ENCODE data around the gene NUFIP1. TPM values are rescaled to one million over a fixed set of nuclear protein-coding genes. Genes with fewer than 3 reads are reported as not detected.
"Not testable (repeated sequence)": the region's sequence is repeated elsewhere in the genome, so short reads cannot be mapped to it uniquely, and the experiment has no call there.

Gene NUFIP1
- 4.3 TPM for total RNA-seq
- polyA plus RNA-seq (ENCODE audit: insufficient read depth in 1 of 8, insufficient read length in 8 of 8, low replicate concordance in 1 of 8) = 1 to 10 TPM; 6.3 to 9.2 (median 7.5) TPM
- long read RNA-seq, donor 1 = 0 reads
- long read RNA-seq, donor 2 = 0 reads
- long read RNA-seq, donor 3 = 0 reads
- long read RNA-seq, donor 4, partial matches to known transcripts = 0 of 1 reads
- long read RNA-seq, donor 4, other reads (novel, unspliced or antisense) = 0 of 1 reads
- long read RNA-seq, donor 5, partial matches to known transcripts = 0 of 3 reads
- long read RNA-seq, donor 5, other reads (novel, unspliced or antisense) = 0 of 3 reads
- long read RNA-seq, donor 6, partial matches to known transcripts = 0 of 1 reads
- long read RNA-seq, donor 6, other reads (novel, unspliced or antisense) = 0 of 1 reads
- long read RNA-seq, donor 7, partial matches to known transcripts = 0 of 1 reads
- long read RNA-seq, donor 7, other reads (novel, unspliced or antisense) = 0 of 1 reads
- long read RNA-seq, donor 8, partial matches to known transcripts = 0 of 3 reads
- long read RNA-seq, donor 8, other reads (novel, unspliced or antisense) = 0 of 3 reads
- long read RNA-seq, donor 9, partial matches to known transcripts = 0 of 1 reads
- long read RNA-seq, donor 9, other reads (novel, unspliced or antisense) = 0 of 1 reads
- long read RNA-seq, donor 10 = 0 reads
- long read RNA-seq, donor 11, partial matches to known transcripts = 0 of 1 reads
- long read RNA-seq, donor 11, other reads (novel, unspliced or antisense) = 0 of 1 reads

- Histone ChIP-seq H3K9me3 (replicated peaks; ENCODE audit: control insufficient read depth, low read depth, low read length) (no peaks in the 10 kb centered on the region), H3K27ac (ENCODE audit: low read length) (peak within 1 kb of the TSS; percentile 97), H3K4me3 (ENCODE audit: low read length) (peak within 1 kb of the TSS; percentile 89), H3K27me3 (ENCODE audit: control insufficient read depth, insufficient read depth, low read length) (no peaks in the 10 kb centered on the region), H3K36me3 (ENCODE audit: control insufficient read depth, insufficient read depth, low read length) (peaks cover 8% of the 10 kb centered on the region), H3K4me1 (ENCODE audit: control insufficient read depth, insufficient read depth, low read length) (peaks cover 19% of the 10 kb centered on the region)
- WGBS (ENCODE audit: insufficient coverage) = under 1% methylated on average over 36 of the region's 66 CpGs
- DNase-seq = peak; percentile 98
Measured at GRCh38 chr13:44989071-44989889, at the start of gene NUFIP1, which contains the start of gene GPALPP1. TSS of gene NUFIP1 (minus strand) at chr13:44989471. CDS start at chr13:44989436, 35 bp downstream. TSS of gene GPALPP1 (plus strand) at chr13:44989538. CDS start at chr13:44989655, 117 bp downstream.

- DNase-seq = no peak
- Histone ChIP-seq H3K4me3 (ENCODE audit: low read length) (no peak overlapping the region), H3K4me1 (ENCODE audit: control insufficient read depth, insufficient read depth, low read length) (no peaks in the 10 kb centered on the region), H3K27me3 (ENCODE audit: control insufficient read depth, insufficient read depth, low read length) (no peaks in the 10 kb centered on the region), H3K36me3 (ENCODE audit: control insufficient read depth, insufficient read depth, low read length) (peaks cover 15% of the 10 kb centered on the region), H3K27ac (ENCODE audit: low read length) (no peak overlapping the region), H3K9me3 (replicated peaks; ENCODE audit: control insufficient read depth, low read depth, low read length) (no peaks in the 10 kb centered on the region)
Measured at GRCh38 chr13:45036206-45036605, 46.9 kb upstream of the NUFIP1 start.

GRCh38 chr13:45034342-45034741 is 45.1 kb upstream of the NUFIP1 start:
- no peaks in the 10 kb centered on the region for H3K4me1 ChIP-seq (ENCODE audit: control insufficient read depth, insufficient read depth, low read length)
- no peaks in the 10 kb centered on the region for H3K9me3 ChIP-seq (replicated peaks; ENCODE audit: control insufficient read depth, low read depth, low read length)
- 100% methylated on average over 2 of the region's 2 CpGs for WGBS (ENCODE audit: insufficient coverage)
- no peak overlapping the region for H3K4me3 ChIP-seq (ENCODE audit: low read length)
- H3K27ac ChIP-seq (ENCODE audit: low read length) = no peak overlapping the region
- peaks cover 15% of the 10 kb centered on the region for H3K36me3 ChIP-seq (ENCODE audit: control insufficient read depth, insufficient read depth, low read length)
- no peaks in the 10 kb centered on the region for H3K27me3 ChIP-seq (ENCODE audit: control insufficient read depth, insufficient read depth, low read length)
- DNase-seq = no peak

- 100% methylated on average over 1 of the region's 2 CpGs for WGBS (ENCODE audit: insufficient coverage)
- peaks cover 15% of the 10 kb centered on the region for H3K36me3 ChIP-seq (ENCODE audit: control insufficient read depth, insufficient read depth, low read length)
- no peaks in the 10 kb centered on the region for H3K4me1 ChIP-seq (ENCODE audit: control insufficient read depth, insufficient read depth, low read length)
- no peak for DNase-seq
- H3K27me3 ChIP-seq (ENCODE audit: control insufficient read depth, insufficient read depth, low read length) = no peaks in the 10 kb centered on the region
- H3K4me3 ChIP-seq (ENCODE audit: low read length) = no peak overlapping the region
- no peak overlapping the region for H3K27ac ChIP-seq (ENCODE audit: low read length)
- H3K9me3 ChIP-seq (replicated peaks; ENCODE audit: control insufficient read depth, low read depth, low read length) = no peaks in the 10 kb centered on the region
Measured at GRCh38 chr13:45024847-45025246, 35.6 kb upstream of the NUFIP1 start.

- Histone ChIP-seq H3K36me3 (ENCODE audit: control insufficient read depth, insufficient read depth, low read length) (peaks cover 19% of the 10 kb centered on the region), H3K4me3 (ENCODE audit: low read length) (no peak overlapping the region), H3K4me1 (ENCODE audit: control insufficient read depth, insufficient read depth, low read length) (no peaks in the 10 kb centered on the region), H3K9me3 (replicated peaks; ENCODE audit: control insufficient read depth, low read depth, low read length) (no peaks in the 10 kb centered on the region), H3K27ac (ENCODE audit: low read length) (no peak overlapping the region), H3K27me3 (ENCODE audit: control insufficient read depth, insufficient read depth, low read length) (no peaks in the 10 kb centered on the region)
- no CpG with 5 or more reads among the region's 3 CpGs for WGBS (ENCODE audit: insufficient coverage)
- no peak for DNase-seq
Measured at GRCh38 chr13:45021250-45021649, 32.0 kb upstream of the NUFIP1 start.

GRCh38 chr13:45019981-45020380 is 30.7 kb upstream of the NUFIP1 start:
- H3K27ac ChIP-seq (ENCODE audit: low read length); H3K9me3 ChIP-seq (replicated peaks; ENCODE audit: control insufficient read depth, low read depth, low read length); DNase-seq; H3K4me1 ChIP-seq (ENCODE audit: control insufficient read depth, insufficient read depth, low read length); H3K27me3 ChIP-seq (ENCODE audit: control insufficient read depth, insufficient read depth, low read length); H3K4me3 ChIP-seq (ENCODE audit: low read length): not testable (repeated sequence)
- no CpG with 5 or more reads among the region's 7 CpGs for WGBS (ENCODE audit: insufficient coverage)
- peaks cover 25% of the 10 kb centered on the region for H3K36me3 ChIP-seq (ENCODE audit: control insufficient read depth, insufficient read depth, low read length)

- H3K27me3 ChIP-seq (ENCODE audit: control insufficient read depth, insufficient read depth, low read length) = no peaks in the 10 kb centered on the region
- H3K36me3 ChIP-seq (ENCODE audit: control insufficient read depth, insufficient read depth, low read length) = peaks cover 22% of the 10 kb centered on the region
- no peak overlapping the region for H3K4me3 ChIP-seq (ENCODE audit: low read length)
- no peak for DNase-seq
- H3K9me3 ChIP-seq (replicated peaks; ENCODE audit: control insufficient read depth, low read depth, low read length) = no peaks in the 10 kb centered on the region
- WGBS (ENCODE audit: insufficient coverage) = 100% methylated on average over 3 of the region's 3 CpGs
- no peak overlapping the region for H3K27ac ChIP-seq (ENCODE audit: low read length)
- H3K4me1 ChIP-seq (ENCODE audit: control insufficient read depth, insufficient read depth, low read length) = no peaks in the 10 kb centered on the region
Measured at GRCh38 chr13:45016792-45017425, 27.6 kb upstream of the NUFIP1 start.

- peaks cover 34% of the 10 kb centered on the region for H3K36me3 ChIP-seq (ENCODE audit: control insufficient read depth, insufficient read depth, low read length)
Measured at GRCh38 chr13:45015300-45015699, 26.0 kb upstream of the NUFIP1 start.

GRCh38 chr13:45011198-45011597 is 21.9 kb upstream of the NUFIP1 start:
- WGBS (ENCODE audit: insufficient coverage) = no CpG with 5 or more reads among the region's 6 CpGs
- DNase-seq = no peak
- H3K9me3 ChIP-seq (replicated peaks; ENCODE audit: control insufficient read depth, low read depth, low read length) = no peaks in the 10 kb centered on the region
- H3K27me3 ChIP-seq (ENCODE audit: control insufficient read depth, insufficient read depth, low read length) = no peaks in the 10 kb centered on the region
- H3K4me3 ChIP-seq (ENCODE audit: low read length) = no peak overlapping the region
- H3K27ac ChIP-seq (ENCODE audit: low read length) = no peak overlapping the region
- H3K36me3 ChIP-seq (ENCODE audit: control insufficient read depth, insufficient read depth, low read length) = peaks cover 36% of the 10 kb centered on the region
- H3K4me1 ChIP-seq (ENCODE audit: control insufficient read depth, insufficient read depth, low read length) = no peaks in the 10 kb centered on the region

More at GRCh38 chr13:45015300-45015699, 26.0 kb upstream of the NUFIP1 start:
- H3K27ac ChIP-seq (ENCODE audit: low read length) = no peak overlapping the region
- H3K27me3 ChIP-seq (ENCODE audit: control insufficient read depth, insufficient read depth, low read length) = no peaks in the 10 kb centered on the region
- WGBS (ENCODE audit: insufficient coverage) = no CpG with 5 or more reads among the region's 2 CpGs
- H3K4me1 ChIP-seq (ENCODE audit: control insufficient read depth, insufficient read depth, low read length) = no peaks in the 10 kb centered on the region
- H3K9me3 ChIP-seq (replicated peaks; ENCODE audit: control insufficient read depth, low read depth, low read length) = no peaks in the 10 kb centered on the region
- no peak overlapping the region for H3K4me3 ChIP-seq (ENCODE audit: low read length)
- DNase-seq = no peak
